GM12878 (cell line): ENCODE results near the gene ERBB3. TPM values are rescaled to one million over a fixed set of nuclear protein-coding genes. Genes with fewer than 3 reads are reported as not detected.

Experiments
- CHD1 ChIP-seq: IDR thresholded peaks from 2 replicates; pipeline ENCODE4 v1.6.1; 2012; ENCODE audit warnings: low read depth, low read length, improper control_type of control experiment
- CHD4 ChIP-seq: fragments of 200-600 bp; sonication (generic); IDR thresholded peaks from 2 replicates; pipeline ENCODE4 v1.6.1; 2016; ENCODE audit warnings: mild to moderate bottlenecking
- EGR1 ChIP-seq, 2 experiments: IDR thresholded peaks; 1 replicate in 1 of 2; 2 replicates in 1 of 2; pipeline ENCODE4 v1.6.1; 2011 to 2012; ENCODE audit warnings: low read depth in 2 of 2, low read length in 2 of 2, borderline replicate concordance in 1 of 2, mild to moderate bottlenecking in 1 of 2, moderate library complexity in 1 of 2
- ETV6 ChIP-seq, 2 experiments: fragments of 450-650 bp in 1 of 2; IDR thresholded peaks in 1 of 2; conservative IDR thresholded peaks in 1 of 2; 2 replicates each; pipeline ENCODE4 v1.6.1; 2014; ENCODE audit warnings: antibody characterized with exemption in 1 of 2, borderline replicate concordance in 1 of 2, low read depth in 1 of 2, mild to moderate bottlenecking in 1 of 2, moderate library complexity in 1 of 2
- HCFC1 ChIP-seq: fragments of 150-350 bp; IDR thresholded peaks from 2 replicates; pipeline ENCODE4 v1.6.1; 2014; ENCODE audit warnings: low read length
- JUNB ChIP-seq: IDR thresholded peaks from 2 replicates; pipeline ENCODE4 v1.6.1; 2016; ENCODE audit warnings: antibody characterized with exemption, mild to moderate bottlenecking
- KAT2A ChIP-seq: conservative IDR thresholded peaks from 2 replicates; pipeline ENCODE4 v1.6.1; 2011; ENCODE audit warnings: low read depth, low read length; ENCODE audit not compliant: control insufficient read depth
- MEF2A ChIP-seq: IDR thresholded peaks from 2 replicates; pipeline ENCODE4 v1.6.1; 2011; ENCODE audit warnings: low read depth, mild to moderate bottlenecking, low read length, moderate library complexity; ENCODE audit not compliant: insufficient read depth
- NR2C1 ChIP-seq: fragments of 450-650 bp; IDR thresholded peaks from 2 replicates; pipeline ENCODE4 v1.6.1; 2017; ENCODE audit warnings: antibody characterized with exemption, mild to moderate bottlenecking, moderate library complexity
- RELA ChIP-seq: fragments of 450-650 bp; IDR thresholded peaks from 2 replicates; pipeline ENCODE4 v1.8.0; 2014; ENCODE audit warnings: borderline replicate concordance; ENCODE audit not compliant: partially characterized antibody
- RFX5 ChIP-seq: IDR thresholded peaks from 2 replicates; pipeline ENCODE4 v1.6.1; 2011; ENCODE audit warnings: low read depth, low read length, improper control_type of control experiment
- SMAD5 ChIP-seq: IDR thresholded peaks from 2 replicates; pipeline ENCODE4 v1.6.1; 2016; ENCODE audit warnings: antibody characterized with exemption, low read depth
- SP1 ChIP-seq: IDR thresholded peaks from one replicate; pipeline ENCODE4 v1.6.1; 2011; ENCODE audit warnings: low read depth, low read length
- TAF1 ChIP-seq: IDR thresholded peaks from 2 replicates; pipeline ENCODE4 v1.6.1; 2011; ENCODE audit warnings: mild to moderate bottlenecking, low read depth, low read length, borderline replicate concordance
- TARDBP ChIP-seq: IDR thresholded peaks from 2 replicates; pipeline ENCODE4 v1.6.1; 2016; ENCODE audit warnings: borderline replicate concordance
- YBX1 ChIP-seq: fragments of 450-650 bp; IDR thresholded peaks from 2 replicates; pipeline ENCODE4 v1.6.1; 2016; ENCODE audit warnings: antibody characterized with exemption
- YY1 ChIP-seq: IDR thresholded peaks from 2 replicates; pipeline ENCODE4 v1.6.1; 2011; ENCODE audit warnings: low read depth, mild to moderate bottlenecking, low read length
- ZNF384 ChIP-seq: IDR thresholded peaks from 2 replicates; pipeline ENCODE4 v1.6.1; 2012; ENCODE audit warnings: low read depth, mild to moderate bottlenecking, low read length, improper control_type of control experiment, borderline replicate concordance
- ZSCAN29 ChIP-seq: fragments of 450-650 bp; IDR thresholded peaks from 2 replicates; pipeline ENCODE4 v1.6.1; 2017; ENCODE audit warnings: mild to moderate bottlenecking, moderate library complexity
- polyA plus RNA-seq, 11 experiments: library from polyadenylated mRNA; depleted of rRNA in 4 of 11; unstranded in 6 of 11; stranded (reverse) in 5 of 11; fragments of >200 nt; fragmentation: Nextera tagmentation in 4 of 11; fragmentation: Illumina TruSeq in 1 of 11; extraction: Ambion mirVana in 4 of 11; extraction: Trizol in 1 of 11; gene quantifications; 1 replicate in 1 of 11; 2 replicates in 10 of 11; pipeline versions ENCODE4 v1.2.1 to v1.2.3, GENCODE V29; 2011 to 2016; ENCODE audit warnings: inconsistent platforms in 2 of 11, missing spikeins in 2 of 11, low read depth in 1 of 11
- total RNA-seq, 4 experiments: library from RNA; depleted of rRNA in 3 of 4; stranded (reverse); fragments of >200 nt in 3 of 4; fragmentation: Illumina TruSeq in 1 of 4; extraction: Trizol in 1 of 4; gene quantifications; 2 replicates each; pipeline versions ENCODE4 v1.2.1 to v1.2.3, GENCODE V29; 2013 to 2021
- TF ChIP-seq, protein P1 (sequence below): fragments of 150-350 bp; IDR thresholded peaks from 2 replicates; pipeline ENCODE4 v1.6.1; 2014; ENCODE audit warnings: mild to moderate bottlenecking, low read depth, low read length
- TF ChIP-seq, protein P2 (sequence below): fragments of 450-650 bp; IDR thresholded peaks from 2 replicates; pipeline ENCODE4 v1.6.1; 2017; ENCODE audit warnings: borderline replicate concordance
- TF ChIP-seq, protein P3 (sequence below): fragments of 450-650 bp; IDR thresholded peaks from 2 replicates; pipeline ENCODE4 v1.6.1; 2014; ENCODE audit warnings: mild to moderate bottlenecking

The ERBB3 gene
- total and polyA plus RNA-seq, 10 of the 15 experiments (the other 5 are each of a cell fraction or from before 2014, with no cell fraction given) = 0.03 to 0.72 (median 0.04) TPM; not detected in 5

DNA sequence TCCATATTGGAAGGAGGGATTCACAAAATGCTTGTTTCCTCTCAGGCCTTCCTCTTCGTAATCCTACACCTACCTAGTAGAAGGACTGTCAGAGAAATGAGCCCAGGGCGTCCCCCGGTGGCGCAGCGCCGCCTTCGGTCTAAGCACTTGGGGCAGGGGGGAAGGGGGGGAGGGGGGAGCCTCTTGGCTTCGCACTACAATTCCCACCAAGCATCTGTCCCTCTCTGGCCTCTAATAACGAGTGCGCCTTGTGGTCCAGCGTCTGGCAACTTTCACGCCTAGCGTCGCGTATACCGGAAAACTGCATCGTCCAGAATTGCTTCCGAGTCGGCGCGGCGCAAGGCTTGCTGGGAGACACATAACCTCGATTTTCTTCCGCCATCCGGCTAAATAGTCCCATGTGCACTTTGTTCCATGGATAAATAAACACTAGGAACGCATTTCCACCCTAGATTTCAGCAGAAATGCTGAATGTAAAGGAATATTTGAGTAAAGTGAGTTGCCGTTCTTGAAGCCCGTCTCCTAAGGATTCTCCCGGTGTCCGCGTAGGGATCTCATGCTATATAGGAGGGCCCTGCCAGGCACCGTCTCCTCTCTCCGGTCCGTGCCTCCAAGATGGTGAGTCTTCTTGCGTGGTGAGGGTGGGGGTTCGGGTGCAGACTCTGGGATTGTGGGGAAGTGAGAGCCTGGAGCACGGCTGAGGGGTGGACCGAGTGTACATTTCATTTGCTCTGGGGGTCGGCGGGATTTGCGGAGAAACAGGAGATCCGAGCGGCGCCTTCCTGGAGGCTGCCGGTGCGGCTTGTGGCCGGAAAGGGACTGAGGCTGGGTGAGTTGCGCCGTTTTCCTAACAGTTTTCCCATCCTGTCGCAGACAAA, 38.2 kb upstream of the ERBB3 start, which contains the start of gene RPS26 (continued):
- TF ChIP-seq, protein P1, sequence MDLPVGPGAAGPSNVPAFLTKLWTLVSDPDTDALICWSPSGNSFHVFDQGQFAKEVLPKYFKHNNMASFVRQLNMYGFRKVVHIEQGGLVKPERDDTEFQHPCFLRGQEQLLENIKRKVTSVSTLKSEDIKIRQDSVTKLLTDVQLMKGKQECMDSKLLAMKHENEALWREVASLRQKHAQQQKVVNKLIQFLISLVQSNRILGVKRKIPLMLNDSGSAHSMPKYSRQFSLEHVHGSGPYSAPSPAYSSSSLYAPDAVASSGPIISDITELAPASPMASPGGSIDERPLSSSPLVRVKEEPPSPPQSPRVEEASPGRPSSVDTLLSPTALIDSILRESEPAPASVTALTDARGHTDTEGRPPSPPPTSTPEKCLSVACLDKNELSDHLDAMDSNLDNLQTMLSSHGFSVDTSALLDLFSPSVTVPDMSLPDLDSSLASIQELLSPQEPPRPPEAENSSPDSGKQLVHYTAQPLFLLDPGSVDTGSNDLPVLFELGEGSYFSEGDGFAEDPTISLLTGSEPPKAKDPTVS = peak; percentile 73; the same call in 1 of the 2 replicates
- TF ChIP-seq, protein P2, sequence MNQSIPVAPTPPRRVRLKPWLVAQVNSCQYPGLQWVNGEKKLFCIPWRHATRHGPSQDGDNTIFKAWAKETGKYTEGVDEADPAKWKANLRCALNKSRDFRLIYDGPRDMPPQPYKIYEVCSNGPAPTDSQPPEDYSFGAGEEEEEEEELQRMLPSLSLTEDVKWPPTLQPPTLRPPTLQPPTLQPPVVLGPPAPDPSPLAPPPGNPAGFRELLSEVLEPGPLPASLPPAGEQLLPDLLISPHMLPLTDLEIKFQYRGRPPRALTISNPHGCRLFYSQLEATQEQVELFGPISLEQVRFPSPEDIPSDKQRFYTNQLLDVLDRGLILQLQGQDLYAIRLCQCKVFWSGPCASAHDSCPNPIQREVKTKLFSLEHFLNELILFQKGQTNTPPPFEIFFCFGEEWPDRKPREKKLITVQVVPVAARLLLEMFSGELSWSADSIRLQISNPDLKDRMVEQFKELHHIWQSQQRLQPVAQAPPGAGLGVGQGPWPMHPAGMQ = no peak
- TF ChIP-seq JUNB (peak; percentile 38; the same call in 1 of the 2 replicates), ZNF384 (no peak), MEF2A (no peak), CHD4 (no peak), ETV6 (conservative IDR thresholded peaks at IDR 0.05 in 1 of 2, IDR thresholded peaks at IDR 0.05 in 1 of 2; ENCODE audit: borderline replicate concordance in 1 of 2, low read depth in 1 of 2) (0 out of 4 replicates have a peak, but pooled peaks of 1 of the 2 experiments have one; percentile 29), EGR1 (IDR thresholded peaks at IDR 0.05; ENCODE audit: borderline replicate concordance in 1 of 2, low read depth in 2 of 2, low read length in 2 of 2) (0 out of 3 replicates have a peak, but pooled peaks of 1 of the 2 experiments have one; percentile 35), SMAD5 (peak; percentile 99), NR2C1 (peak; percentile 99), KAT2A (no peak), YBX1 (no peak), RELA (peak; percentile 67), SP1 (peak; percentile 56), YY1 (peak; percentile 84), TARDBP (peak; percentile 89), TAF1 (peak; percentile 99), HCFC1 (peak; percentile 87), CHD1 (0 out of 2 replicates have a peak, but pooled peaks have one; percentile 64), RFX5 (no peak), ZSCAN29 (no peak)
- TF ChIP-seq, protein P3, sequence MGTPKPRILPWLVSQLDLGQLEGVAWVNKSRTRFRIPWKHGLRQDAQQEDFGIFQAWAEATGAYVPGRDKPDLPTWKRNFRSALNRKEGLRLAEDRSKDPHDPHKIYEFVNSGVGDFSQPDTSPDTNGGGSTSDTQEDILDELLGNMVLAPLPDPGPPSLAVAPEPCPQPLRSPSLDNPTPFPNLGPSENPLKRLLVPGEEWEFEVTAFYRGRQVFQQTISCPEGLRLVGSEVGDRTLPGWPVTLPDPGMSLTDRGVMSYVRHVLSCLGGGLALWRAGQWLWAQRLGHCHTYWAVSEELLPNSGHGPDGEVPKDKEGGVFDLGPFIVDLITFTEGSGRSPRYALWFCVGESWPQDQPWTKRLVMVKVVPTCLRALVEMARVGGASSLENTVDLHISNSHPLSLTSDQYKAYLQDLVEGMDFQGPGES = peak; percentile 67
